ENCODE results near the gene MASP2. TPM values are rescaled to one million over a fixed set of nuclear protein-coding genes. Genes with fewer than 3 reads are reported as not detected.
"Not testable (repeated sequence)": the region's sequence is repeated elsewhere in the genome, so short reads cannot be mapped to it uniquely, and the experiment has no call there.

MASP2 gene
- total RNA-seq: not detected in 2 replicates
- total RNA-seq (2013): 0.05 TPM
- 0.06 and 0.30 TPM in 2 replicates for polyA plus RNA-seq
- polyA minus RNA-seq: 0.21 TPM in 1 of 2 replicates, not detected in the other

- no peak for TF ChIP-seq EZH2 (IDR thresholded peaks at IDR 0.05; ENCODE audit: borderline replicate concordance, insufficient read depth, low read depth, low read length, poor library complexity, severe bottlenecking)
- TF ChIP-seq CTCF (IDR thresholded peaks at IDR 0.05): no peak
- no peak within 1 kb of the TSS for H3K9ac ChIP-seq (ENCODE audit: low read length)
- H3K27me3 Mint-ChIP-seq: no peaks in the 10 kb centered on the region
- no peak within 1 kb of the TSS for H2AFZ ChIP-seq (ENCODE audit: insufficient read depth, low read depth, low read length, poor library complexity, severe bottlenecking)
- H3K27me3 ChIP-seq (replicated peaks in 1 of 4; ENCODE audit: control extremely low read depth in 1 of 4, control insufficient read depth in 3 of 4, insufficient read depth in 4 of 4, low read length in 3 of 4): no peaks in the 10 kb centered on the region
- H3K9me3 ChIP-seq (ENCODE audit: control extremely low read depth in 1 of 3, control insufficient read depth in 2 of 3, insufficient read depth in 1 of 3, low read length in 2 of 3): no peaks in the 10 kb centered on the region
- H3K4me1 ChIP-seq (ENCODE audit: control insufficient read depth in 2 of 2, insufficient read depth in 2 of 2, low read length in 2 of 2): peaks cover 0 to 2% of the 10 kb centered on the region in 2 donors
- WGBS (ENCODE audit: insufficient coverage): 94% methylated on average over 28 of the region's 28 CpGs
- no peaks in the 10 kb centered on the region for H3K9me3 Mint-ChIP-seq (ENCODE audit: insufficient read depth)
- no peak for ATAC-seq (ENCODE audit: low read depth)
- H3K27ac Mint-ChIP-seq: no peak within 1 kb of the TSS
- no peak within 1 kb of the TSS for H3K27ac ChIP-seq (ENCODE audit: low read length in 2 of 2)
- H3K36me3 ChIP-seq (replicated peaks in 1 of 2; ENCODE audit: control extremely low read depth in 1 of 2, control insufficient read depth in 1 of 2, extremely low read depth in 1 of 2, insufficient read depth in 2 of 2, low read length in 1 of 2): no peaks in the 10 kb centered on the region
- no peak within 1 kb of the TSS for H3K4me2 ChIP-seq (replicated peaks; ENCODE audit: low read depth, low read length, poor library complexity, severe bottlenecking)
- H3K4me1 Mint-ChIP-seq: peaks cover 3% of the 10 kb centered on the region
- H3K4me3 ChIP-seq (ENCODE audit: control extremely low read depth in 1 of 5, extremely low read depth in 1 of 5, insufficient read depth in 1 of 5, low read depth in 2 of 5, low read length in 4 of 5): no peak within 1 kb of the TSS
- no peaks in the 10 kb centered on the region for H3K79me2 ChIP-seq (ENCODE audit: control insufficient read depth, insufficient read depth, low read length)
- no peak within 1 kb of the TSS for H3K4me3 Mint-ChIP-seq
- ChIA-PET CTCF (interaction anchor here (0.6 to 2.2 kb wide), 2 partner anchors 9 kb away, joined by 3 to 12 read pairs; no protein-coding TSS in a partner anchor), POLR2A (no interaction called here)
- intact Hi-C loops (cut with micrococcal nuclease): no loop called here
- no peaks in the 10 kb centered on the region for H4K20me1 ChIP-seq (ENCODE audit: control insufficient read depth, insufficient read depth, low read length, poor library complexity, severe bottlenecking)
- no peak for DNase-seq
These were observed at the start of gene MASP2 for GRCh38 chr1:11046625-11047365. TSS of gene MASP2 (minus strand) at chr1:11047239. CDS start at chr1:11047207, 32 bp downstream.

GRCh38 chr1:11083784-11084183, 36.7 kb upstream of the MASP2 start:
- H3K27ac Mint-ChIP-seq; H3K4me1 ChIP-seq (ENCODE audit: control insufficient read depth in 2 of 2, insufficient read depth in 2 of 2, low read length in 2 of 2); H3K4me3 ChIP-seq (ENCODE audit: control extremely low read depth in 1 of 5, extremely low read depth in 1 of 5, insufficient read depth in 1 of 5, low read depth in 2 of 5, low read length in 4 of 5); H4K20me1 ChIP-seq (ENCODE audit: control insufficient read depth, insufficient read depth, low read length, poor library complexity, severe bottlenecking); H3K4me1 Mint-ChIP-seq; POLR2A ChIA-PET; H3K27me3 Mint-ChIP-seq; H3K4me3 Mint-ChIP-seq; H3K79me2 ChIP-seq (ENCODE audit: control insufficient read depth, insufficient read depth, low read length); ATAC-seq (ENCODE audit: low read depth); H3K4me2 ChIP-seq (replicated peaks; ENCODE audit: low read depth, low read length, poor library complexity, severe bottlenecking); H3K9me3 Mint-ChIP-seq (ENCODE audit: insufficient read depth); intact Hi-C loops (cut with micrococcal nuclease); H3K9ac ChIP-seq (ENCODE audit: low read length); CTCF ChIA-PET; H3K27ac ChIP-seq (ENCODE audit: low read length in 2 of 2); H3K27me3 ChIP-seq (replicated peaks in 1 of 4; ENCODE audit: control extremely low read depth in 1 of 4, control insufficient read depth in 3 of 4, insufficient read depth in 4 of 4, low read length in 3 of 4); H3K9me3 ChIP-seq (ENCODE audit: control extremely low read depth in 1 of 3, control insufficient read depth in 2 of 3, insufficient read depth in 1 of 3, low read length in 2 of 3); H2AFZ ChIP-seq (ENCODE audit: insufficient read depth, low read depth, low read length, poor library complexity, severe bottlenecking); DNase-seq: not testable (repeated sequence)
- H3K36me3 ChIP-seq (replicated peaks in 1 of 2; ENCODE audit: control extremely low read depth in 1 of 2, control insufficient read depth in 1 of 2, extremely low read depth in 1 of 2, insufficient read depth in 2 of 2, low read length in 1 of 2): peaks cover 11 to 62% of the 10 kb centered on the region in 2 experiments
- WGBS (ENCODE audit: insufficient coverage): no CpG with 5 or more reads among the region's 3 CpGs
